HepG2 (cell line): ENCODE data around the gene NPAS2. TPM values are rescaled to one million over a fixed set of nuclear protein-coding genes. Genes with fewer than 3 reads are reported as not detected.
A peak's percentile ranks its signal among the peaks of the same experiment; 100 is the strongest.

Experiments
- ATAC-seq: fragments of 200-7000 bp; cut with Tn5 transposase; 3 replicates; pipeline ENCODE4 v1.9.1; 2020; ENCODE audit warnings: mild to moderate bottlenecking, moderate library complexity
- BruUV-seq: library from RNA; stranded (reverse); fragments of 400-500 nt; replicated peaks from 2 replicates; lab custom pipeline; 2021; lab: Mats Ljungman, UMichigan
- CTCF ChIA-PET: fragments of 300-600 bp; formaldehyde crosslinking; extraction: SDS; loops from one replicate; lab custom pipeline; 2021; ENCODE audit warnings: low total read pairs, inconsistent platforms, low intra/inter-chr PET ratio; lab: Yijun Ruan, JAX
- POLR2A ChIA-PET: fragments of 350-600 bp; sonication (Branson Sonifier 250); formaldehyde crosslinking; loops from one replicate; lab custom pipeline; 2020; ENCODE audit warnings: antibody characterized with exemption, inconsistent platforms; lab: Yijun Ruan, JAX
- DNase-seq: peaks from one replicate; pipeline ENCODE4 v3.0.0-alpha.2; 2015; ENCODE audit warnings: low spot score
- FAIRE-seq: peaks from 3 replicates; lab custom pipeline; 2011; peaks lifted over from hg19 to GRCh38; lab: Jason Lieb, UNC
- H2AFZ ChIP-seq: one replicate; pipeline ENCODE4 v1.6.1; 2011; ENCODE audit warnings: low read length, inconsistent platforms
- H3K27ac ChIP-seq: fragments of 300-600 bp; 3 replicates; pipeline ENCODE4 v1.8.0; 2011; ENCODE audit warnings: mixed run types, mild to moderate bottlenecking, mixed read lengths, low read length, inconsistent platforms; ENCODE audit not compliant: insufficient read depth; ENCODE audit errors: extremely low read length
- H3K27me3 ChIP-seq, 2 experiments: fragments of 200-600 bp in 1 of 2; 2 replicates in 1 of 2; 3 replicates in 1 of 2; pipeline versions ENCODE4 v1.6.0 to v1.8.0; 2011; ENCODE audit warnings: low read length in 2 of 2, mild to moderate bottlenecking in 2 of 2, moderate library complexity in 2 of 2, inconsistent platforms in 1 of 2; ENCODE audit not compliant: insufficient read depth in 2 of 2, control insufficient read depth in 1 of 2
- H3K36me3 ChIP-seq, 2 experiments: fragments of 200-600 bp in 1 of 2; replicated peaks in 1 of 2; 2 replicates in 1 of 2; 3 replicates in 1 of 2; pipeline versions ENCODE4 v1.5.1 to v1.8.0; 2011; ENCODE audit warnings: low read length in 2 of 2, inconsistent platforms in 1 of 2; ENCODE audit not compliant: insufficient read depth in 2 of 2, control insufficient read depth in 1 of 2
- H3K4me1 ChIP-seq: 2 replicates; pipeline ENCODE4 v1.5.1; 2012; ENCODE audit warnings: low read length, inconsistent platforms; ENCODE audit not compliant: insufficient read depth
- H3K4me2 ChIP-seq: 2 replicates; pipeline ENCODE4 v1.6.0; 2011; ENCODE audit warnings: low read depth, low read length, inconsistent platforms
- H3K4me3 ChIP-seq, 3 experiments: fragments of 200-600 bp in 1 of 3; sonication (generic), shearing (Covaris generic) in 1 of 3; replicated peaks in 1 of 3; 2 replicates each; pipeline ENCODE4 v1.5.1; 2011 to 2016; ENCODE audit warnings: low read length in 3 of 3, inconsistent platforms in 2 of 3, low read depth in 2 of 3, mild to moderate bottlenecking in 2 of 3, control low read depth in 1 of 3, mixed read lengths in 1 of 3; ENCODE audit not compliant: insufficient read depth in 1 of 3
- H3K79me2 ChIP-seq: one replicate; pipeline ENCODE4 v1.6.1; 2011; ENCODE audit warnings: low read length, inconsistent platforms; ENCODE audit not compliant: insufficient read depth
- H3K9ac ChIP-seq: 2 replicates; pipeline ENCODE4 v1.6.0; 2011; ENCODE audit warnings: mild to moderate bottlenecking, low read depth, low read length, inconsistent platforms; ENCODE audit not compliant: insufficient read depth
- H3K9me3 ChIP-seq: 2 replicates; pipeline ENCODE4 v1.5.1; 2012; ENCODE audit warnings: mild to moderate bottlenecking, low read length
- H4K20me1 ChIP-seq: 2 replicates; pipeline ENCODE4 v1.6.0; 2011; ENCODE audit warnings: inconsistent platforms, mild to moderate bottlenecking, low read length, moderate library complexity; ENCODE audit not compliant: insufficient read depth
- ARID2 ChIP-seq: sonication (generic); formaldehyde crosslinking; IDR thresholded peaks from 2 replicates; pipeline ENCODE4 v1.8.1; 2022; ENCODE audit warnings: mild to moderate bottlenecking, missing genetic modification reagents, borderline replicate concordance
- ETS1 ChIP-seq: sonication (generic); formaldehyde crosslinking; IDR thresholded peaks from 2 replicates; pipeline ENCODE4 v1.4.0; 2020; ENCODE audit warnings: missing genetic modification reagents
- IRF9 ChIP-seq: sonication (generic); formaldehyde crosslinking; IDR thresholded peaks from 2 replicates; pipeline ENCODE4 v1.8.0; 2022; ENCODE audit warnings: missing genetic modification reagents, mild to moderate bottlenecking, borderline replicate concordance
- PHF21A ChIP-seq: sonication (generic); formaldehyde crosslinking; IDR thresholded peaks from 2 replicates; pipeline ENCODE4 v1.5.0; 2020; ENCODE audit warnings: mild to moderate bottlenecking, missing genetic modification reagents
- SAFB2 ChIP-seq: sonication (generic); formaldehyde crosslinking; IDR thresholded peaks from 2 replicates; pipeline ENCODE4 v1.5.1; 2020; ENCODE audit warnings: missing genetic modification reagents, low read depth, mild to moderate bottlenecking, borderline replicate concordance
- WIZ ChIP-seq: sonication (generic); formaldehyde crosslinking; IDR thresholded peaks from 2 replicates; pipeline ENCODE4 v1.5.1; 2020; ENCODE audit warnings: mild to moderate bottlenecking, missing genetic modification reagents
- ZNF761 ChIP-seq: sonication (generic); formaldehyde crosslinking; conservative IDR thresholded peaks from 2 replicates; pipeline ENCODE4 v1.4.0; 2020; ENCODE audit warnings: mild to moderate bottlenecking, missing genetic modification reagents
- WGBS: methylation state at CpG from one replicate; pipeline ENCODE4 v1.1.6; 2017; ENCODE audit warnings: low lambda C conversion rate; 5-methylcytosine and 5-hydroxymethylcytosine counted together
- in situ Hi-C: cut with HindIII; loops from 2 replicates; pipeline ENCODE4 v1.10.0; 2017; ENCODE audit warnings: low pct_unique_long_range_greater_than_20kb; ENCODE audit not compliant: extremely low pct_ligation_motif_present
- intact Hi-C: fragments of 100-400 bp; cut with micrococcal nuclease; formaldehyde crosslinking; loops from one replicate; pipeline ENCODE4 v1.10.0; 2022; ENCODE audit not compliant: unreplicated experiment
- polyA plus RNA-seq, 8 experiments: library from polyadenylated mRNA; depleted of rRNA in 3 of 8; stranded (reverse) in 7 of 8; unstranded in 1 of 8; fragments of >200 nt; fragmentation: Illumina TruSeq in 4 of 8; extraction: Trizol in 4 of 8; gene quantifications; 2 replicates each; pipeline versions ENCODE4 v1.2.1 to v1.2.3, GENCODE V29; 2011 to 2016; ENCODE audit warnings: low read depth in 4 of 8, missing spikeins in 1 of 8, mixed read lengths in 1 of 8; ENCODE audit not compliant: insufficient read depth in 1 of 8
- total RNA-seq, 5 experiments: library from RNA; depleted of rRNA; stranded (reverse); fragments of >200 nt; fragmentation: Illumina TruSeq; extraction: Trizol; gene quantifications; 2 replicates each; pipeline ENCODE4 v1.2.3, GENCODE V29; 2016; ENCODE audit warnings: low read depth in 1 of 5
- TF ChIP-seq, protein P1 (sequence below): sonication (generic); formaldehyde crosslinking; IDR thresholded peaks from 2 replicates; pipeline ENCODE4 v1.5.0; 2020; ENCODE audit warnings: missing genetic modification reagents

NPAS2 gene
- total and polyA plus RNA-seq, 2 of the 13 experiments (the other 11 are each of a cell fraction or from before 2014, with no cell fraction given): 14.8 to 37.5 TPM

DNA sequence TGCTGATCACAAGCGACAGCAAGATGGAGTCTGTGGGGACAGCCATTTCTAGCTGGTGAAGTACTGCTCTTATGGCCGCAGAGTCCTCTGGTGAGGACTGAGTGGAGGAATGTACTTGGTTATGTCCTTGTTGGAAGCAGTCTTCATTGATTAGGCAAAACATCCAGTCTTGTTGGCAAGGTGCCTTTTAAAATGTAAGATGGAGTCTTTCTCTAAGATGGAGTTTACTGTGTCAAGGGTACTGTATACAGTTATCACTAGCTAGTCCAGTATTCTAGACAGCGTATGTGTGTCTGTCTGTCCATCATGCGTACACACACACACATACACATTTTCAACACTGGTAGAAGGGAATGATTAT, 74.8 kb downstream of the NPAS2 start:
- FAIRE-seq (no peak), DNase-seq (no peak), ATAC-seq (no peak)
- Histone ChIP-seq H3K4me1 (peaks cover 63% of the 10 kb centered on the region), H3K4me3 (no peak overlapping the region), H3K27ac (no peak overlapping the region), H3K27me3 (no peaks in the 10 kb centered on the region), H2AFZ (no peak overlapping the region), H3K36me3 (peaks cover 2 to 17% of the 10 kb centered on the region in 2 experiments; a peak in 4 of 5 replicates), H3K79me2 (peaks cover 24% of the 10 kb centered on the region), H3K9me3 (no peaks in the 10 kb centered on the region), H3K9ac (no peak overlapping the region), H4K20me1 (peaks cover 7% of the 10 kb centered on the region; the same call in 1 of the 2 replicates), H3K4me2 (no peak overlapping the region)
- ChIA-PET CTCF (no interaction called here), POLR2A (interaction anchor here (1.6 kb wide), 1 partner anchor 19 kb away, joined by 5 read pairs; no protein-coding TSS in a partner anchor)
- no TSS peak for BruUV-seq
- WGBS: 100% methylated on average over 4 of the region's 4 CpGs
- intact Hi-C loops: loop anchor here (10.0 kb wide), 1 partner anchor 90 kb away; no protein-coding TSS in a partner anchor
- TF ChIP-seq IRF9 (CRISPR knock-in tag): 0 out of 2 replicates have a peak, but pooled peaks have one; percentile 49
- TF ChIP-seq ZNF761 (CRISPR knock-in tag): 0 out of 2 replicates have a peak, but pooled peaks have one; percentile 32
- TF ChIP-seq ETS1 (CRISPR knock-in tag): no peak
- TF ChIP-seq, protein P1, sequence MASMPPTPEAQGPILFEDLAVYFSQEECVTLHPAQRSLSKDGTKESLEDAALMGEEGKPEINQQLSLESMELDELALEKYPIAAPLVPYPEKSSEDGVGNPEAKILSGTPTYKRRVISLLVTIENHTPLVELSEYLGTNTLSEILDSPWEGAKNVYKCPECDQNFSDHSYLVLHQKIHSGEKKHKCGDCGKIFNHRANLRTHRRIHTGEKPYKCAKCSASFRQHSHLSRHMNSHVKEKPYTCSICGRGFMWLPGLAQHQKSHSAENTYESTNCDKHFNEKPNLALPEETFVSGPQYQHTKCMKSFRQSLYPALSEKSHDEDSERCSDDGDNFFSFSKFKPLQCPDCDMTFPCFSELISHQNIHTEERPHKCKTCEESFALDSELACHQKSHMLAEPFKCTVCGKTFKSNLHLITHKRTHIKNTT (CRISPR knock-in tag): no peak
- TF ChIP-seq PHF21A (CRISPR knock-in tag): no peak
- TF ChIP-seq WIZ (CRISPR knock-in tag): 0 out of 2 replicates have a peak, but pooled peaks have one; percentile 37
- 0 out of 2 replicates have a peak, but pooled peaks have one; percentile 48 for TF ChIP-seq SAFB2 (CRISPR knock-in tag)
- TF ChIP-seq ARID2 (CRISPR knock-in tag): no peak
- in situ Hi-C loops: no loop called here
